NCI-H2107 treated with DMSO at 0.1 percent for 48 hours (cell line): ENCODE data around the gene TTC39B.
A peak's percentile ranks its signal among the peaks of the same experiment; 100 is the strongest.

Experiments used
- DNase-seq: peaks from one replicate; lab custom pipeline; 2025; ENCODE audit not compliant: unreplicated experiment; lab: John Stamatoyannopoulos, UW

TTC39B gene

DNA sequence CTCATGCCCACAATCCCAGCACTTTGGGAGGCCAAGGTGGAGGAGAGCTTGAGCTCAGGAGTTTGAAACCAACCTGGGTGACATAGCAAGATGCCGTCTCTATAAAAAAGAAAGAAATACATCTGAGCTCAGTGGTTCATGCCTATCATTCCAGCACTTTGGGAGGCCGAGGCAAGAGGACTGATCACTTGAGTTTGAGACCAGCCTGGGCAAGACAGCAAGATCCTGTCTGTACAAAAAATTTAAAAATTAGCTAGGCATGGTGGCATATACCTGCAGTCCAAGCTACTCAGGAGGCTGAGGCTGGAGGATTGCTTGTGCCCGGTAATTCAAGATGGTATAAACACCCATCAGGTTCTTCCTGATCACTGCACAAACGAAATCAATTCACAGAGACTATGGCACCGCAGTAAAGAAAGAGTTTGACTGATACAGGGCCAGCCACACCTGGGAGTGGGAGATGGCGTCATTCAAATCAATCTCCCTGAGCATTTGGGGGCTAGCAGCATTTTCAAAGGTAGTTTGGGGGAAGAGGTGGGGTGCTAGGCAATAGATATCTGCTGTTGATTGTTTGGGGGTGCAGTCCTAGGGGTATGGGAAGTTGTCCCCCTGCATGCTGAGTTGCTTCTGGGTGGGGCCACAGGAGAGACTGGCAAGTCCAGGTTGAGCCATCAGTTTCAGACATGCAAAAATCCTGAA, 169.2 kb downstream of the TTC39B start:
- DNase-seq: no peak

DNA sequence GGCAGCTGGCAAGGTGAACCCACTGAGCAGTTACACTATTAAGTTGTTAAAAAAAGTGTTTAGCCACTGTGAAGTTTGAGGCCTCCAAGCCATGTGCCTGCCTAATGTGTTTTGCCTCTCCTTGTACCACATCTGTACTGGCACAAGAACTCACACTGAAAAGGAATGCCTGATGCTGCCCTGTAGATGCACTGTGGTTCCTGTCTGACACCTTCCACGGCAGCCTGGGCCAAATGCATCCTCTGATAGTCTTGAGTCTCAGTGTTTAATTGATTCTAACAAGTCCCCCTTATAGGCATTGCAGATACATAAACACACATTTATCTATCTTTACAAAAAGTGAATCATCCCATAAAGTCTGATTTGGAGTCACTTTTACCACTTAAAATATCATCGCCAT, 169.9 kb downstream of the TTC39B start:
- DNase-seq: no peak

DNA sequence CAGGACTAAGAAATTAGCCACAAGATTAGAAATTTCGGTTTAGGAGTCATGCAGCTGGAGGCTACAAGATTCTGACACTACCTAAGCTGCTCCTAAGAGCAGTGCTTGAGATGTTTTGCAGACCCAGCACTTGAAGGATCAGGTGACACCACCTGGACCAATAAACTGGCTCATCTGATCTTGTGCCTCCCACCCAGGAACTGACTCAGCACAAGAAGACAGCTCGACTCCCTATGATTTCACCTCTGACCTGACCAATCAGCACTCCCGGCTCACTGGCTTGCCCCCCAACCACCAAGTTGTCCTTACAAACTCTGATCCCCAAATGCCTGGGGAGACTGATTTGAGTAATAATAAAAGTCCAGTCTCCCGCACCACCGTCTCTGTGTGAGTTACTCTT, 170.4 kb downstream of the TTC39B start:
- DNase-seq: no peak

DNA sequence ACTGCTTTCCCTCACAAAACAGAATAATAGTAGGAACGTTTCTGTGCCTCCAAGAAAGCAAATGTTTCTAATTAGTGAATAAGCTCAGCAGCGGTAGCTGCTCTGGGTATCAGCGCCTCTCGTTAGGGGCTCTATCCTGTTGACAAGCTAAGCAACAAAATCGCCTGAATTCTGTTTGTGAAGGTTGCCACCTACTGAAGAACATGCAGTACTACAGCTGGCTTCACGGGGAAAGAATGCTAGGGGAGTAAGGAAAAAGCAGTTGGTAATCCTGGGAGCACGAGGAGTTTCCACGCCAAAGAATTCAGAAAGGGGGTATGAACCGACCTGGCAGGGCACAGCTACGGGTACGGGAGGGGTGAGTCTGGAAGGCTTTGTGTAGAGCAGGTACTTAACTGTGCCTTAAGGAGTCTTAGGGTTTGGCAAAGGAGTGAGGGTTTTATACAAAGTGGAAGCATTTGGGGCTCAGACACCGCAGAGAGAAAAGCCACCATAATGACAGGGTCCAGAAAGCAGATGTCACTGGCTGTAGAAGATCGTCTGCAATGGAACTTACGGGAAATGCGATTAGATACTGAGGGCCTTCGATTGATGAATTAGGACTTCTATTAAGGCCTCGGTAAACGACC, 171.7 kb downstream of the TTC39B start:
- DNase-seq: peak; percentile 80

DNA sequence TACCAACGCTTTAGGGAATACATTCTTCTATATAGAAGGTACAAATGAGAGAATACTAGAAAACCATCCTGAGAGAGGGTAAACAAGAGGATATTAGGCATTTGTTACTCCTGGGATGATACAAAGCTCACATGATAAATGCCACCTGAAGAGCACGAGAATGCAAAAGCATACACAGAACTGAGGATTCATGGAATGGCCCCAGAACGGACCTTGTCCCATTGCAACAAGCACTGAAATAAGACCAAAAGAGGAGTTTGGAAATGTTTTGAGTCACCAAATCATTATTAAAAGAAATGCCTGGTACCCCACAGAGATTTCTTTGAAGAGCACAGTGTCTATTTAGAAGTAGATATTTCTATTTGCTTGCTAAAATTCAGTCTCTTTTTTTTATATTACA, 173.5 kb downstream of the TTC39B start:
- no peak for DNase-seq

DNA sequence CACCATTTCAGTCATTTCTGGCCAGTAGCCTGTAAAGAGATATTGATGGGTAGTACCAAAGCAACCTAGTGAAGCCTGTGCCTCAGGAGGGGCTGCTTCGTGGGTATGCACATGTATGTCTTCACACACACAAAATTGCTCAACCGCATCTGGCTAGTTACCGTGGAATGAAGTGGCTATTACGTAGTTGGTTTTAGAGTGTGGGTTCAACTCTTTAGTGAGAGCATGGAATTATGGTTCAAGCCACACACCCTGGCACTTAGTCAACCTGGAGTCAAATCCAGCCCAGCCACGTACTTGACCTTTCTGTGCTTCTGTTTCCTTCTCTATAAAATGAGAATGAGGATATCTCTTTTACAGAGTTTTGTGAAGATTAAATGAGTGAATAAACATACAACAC, 174.9 kb downstream of the TTC39B start:
- DNase-seq: no peak

DNA sequence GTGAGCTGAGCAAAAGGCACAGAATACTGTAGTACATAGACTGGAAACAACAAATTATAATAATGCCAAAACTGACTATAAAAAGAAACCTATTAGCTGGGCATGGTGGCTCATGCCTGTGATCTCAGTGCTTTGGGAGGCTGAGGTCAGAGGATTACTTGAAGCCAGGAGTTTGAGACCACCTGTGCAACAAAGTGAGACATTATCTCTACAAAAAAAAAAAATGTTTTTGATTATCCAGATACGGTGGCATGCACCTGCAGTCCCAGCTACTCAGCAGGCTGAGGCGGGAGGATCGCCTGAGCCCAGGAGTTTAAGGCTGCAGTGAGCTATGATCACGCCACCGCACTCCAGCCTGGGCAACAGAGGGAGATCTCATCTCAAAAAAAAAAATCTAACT, 175.9 kb downstream of the TTC39B start:
- DNase-seq: no peak

DNA sequence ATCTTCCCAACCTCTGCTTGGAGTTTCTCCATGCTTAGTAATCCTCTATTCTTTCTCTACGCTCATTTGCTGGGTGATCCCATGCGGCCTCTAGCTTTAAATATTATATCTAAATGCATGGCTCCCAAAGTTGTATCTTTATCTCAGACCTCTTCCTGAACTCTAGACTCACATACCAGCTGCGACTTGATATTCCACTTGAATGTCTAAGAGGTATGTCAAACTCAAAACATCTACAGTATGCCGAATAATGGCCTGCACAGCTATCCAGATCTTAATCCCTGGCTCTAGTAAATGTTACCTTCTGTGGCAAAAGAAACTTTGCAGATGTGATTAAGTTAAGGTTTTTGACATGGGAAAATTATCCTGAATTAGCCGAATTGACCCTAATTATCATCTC, 179.2 kb downstream of the TTC39B start:
- DNase-seq: no peak

DNA sequence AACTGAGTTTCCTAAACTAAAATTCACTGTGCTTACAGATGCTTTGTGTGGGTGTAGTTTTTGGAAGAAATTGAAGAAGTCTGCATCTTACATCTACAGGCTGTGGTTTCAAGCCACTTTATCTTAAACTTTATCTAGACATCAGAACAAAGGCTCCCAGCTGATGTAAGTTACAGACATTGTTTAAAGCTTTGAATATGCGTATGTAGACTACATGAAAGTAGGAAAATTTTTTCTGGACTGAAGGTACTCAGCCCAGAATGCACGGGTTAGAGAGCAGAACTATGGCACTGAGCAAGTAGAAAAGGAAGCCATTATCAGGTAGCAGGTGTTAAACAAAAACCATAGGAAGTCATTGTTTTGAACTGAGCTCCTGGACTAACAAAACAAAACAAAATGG, 185.4 kb downstream of the TTC39B start:
- no peak for DNase-seq

DNA sequence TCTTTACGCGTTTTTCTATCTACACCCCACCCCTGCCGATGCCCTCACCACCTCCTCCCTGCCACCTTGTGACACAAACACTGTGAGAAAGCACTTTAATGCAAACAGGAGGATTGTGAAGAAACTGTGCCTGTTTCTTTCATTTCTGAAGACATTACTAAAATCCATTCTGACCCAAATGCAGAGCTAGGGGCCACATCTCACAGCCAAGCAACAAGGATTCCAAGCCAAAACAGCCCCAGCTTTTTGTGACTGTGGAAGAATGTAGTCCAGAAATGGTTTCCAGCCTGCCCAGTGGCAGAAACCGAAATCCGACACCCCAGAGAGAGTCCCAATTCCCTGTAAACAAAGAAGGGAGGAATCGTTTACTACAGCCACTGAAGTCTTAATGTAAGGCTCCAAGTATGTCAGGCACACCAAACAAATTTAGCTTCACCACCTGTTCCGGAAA, 190.9 kb downstream of the TTC39B start:
- peak; percentile 43 for DNase-seq

DNA sequence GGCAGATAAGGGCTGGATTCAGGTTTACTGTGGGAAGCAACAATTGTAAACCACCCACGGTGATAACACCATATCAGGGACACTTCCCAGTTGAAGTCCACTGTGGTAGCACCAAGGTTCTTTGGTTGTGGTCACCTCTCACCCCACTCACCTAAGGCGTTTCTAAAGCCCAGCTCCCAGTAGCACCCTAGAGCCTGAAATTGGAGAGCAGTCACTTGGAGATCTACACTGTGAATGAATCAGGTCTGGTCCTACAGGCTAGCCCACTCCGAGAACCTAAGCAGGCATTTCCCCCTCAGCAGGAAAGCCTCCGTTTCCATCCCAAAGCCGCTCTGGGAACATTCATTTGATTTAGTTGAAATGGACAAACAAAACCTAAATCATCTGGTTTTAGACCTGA, 191.3 kb downstream of the TTC39B start:
- no peak for DNase-seq

DNA sequence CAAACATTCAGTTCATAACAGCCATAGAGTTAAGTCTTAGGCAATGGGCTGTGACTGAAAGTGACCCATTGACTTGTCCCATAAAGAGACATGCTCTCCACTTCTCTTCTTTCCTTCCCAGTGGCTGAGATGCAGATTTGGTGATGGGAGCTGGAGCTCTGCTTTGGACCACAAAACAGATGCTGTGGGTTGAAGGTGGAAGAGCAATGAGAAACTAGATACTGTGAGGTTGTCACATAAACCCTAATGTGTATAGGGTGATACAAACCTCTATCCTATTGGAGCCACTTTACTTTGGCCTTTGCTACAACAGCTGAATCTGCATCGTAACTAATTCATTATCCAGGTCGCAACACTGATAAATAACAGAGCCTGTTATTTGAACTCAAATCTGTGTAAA, 192.0 kb downstream of the TTC39B start:
- no peak for DNase-seq
